H1 (cell line): ENCODE results near the gene ALDH3B1.
"Not testable (repeated sequence)": the region's sequence is repeated elsewhere in the genome, so short reads cannot be mapped to it uniquely, and the experiment has no call there.

Experiments
- BRCA1 ChIP-seq: IDR thresholded peaks from 2 replicates; pipeline ENCODE4 v1.6.1; 2012; ENCODE audit warnings: low read depth, low read length, improper control_type of control experiment
- CTCF ChIP-seq, 3 experiments: IDR thresholded peaks; 1 replicate in 2 of 3; 2 replicates in 1 of 3; pipeline versions ENCODE4 v1.5.1 to v1.6.1; 2011; ENCODE audit warnings: low read length in 3 of 3, mild to moderate bottlenecking in 3 of 3, inconsistent platforms in 2 of 3, low read depth in 1 of 3, moderate library complexity in 1 of 3; ENCODE audit not compliant: insufficient read depth in 1 of 3; ENCODE audit errors: control extremely low read depth in 1 of 3
- EZH2 ChIP-seq: fragments of 200-600 bp; sonication (generic); IDR thresholded peaks from 2 replicates; pipeline ENCODE4 v1.7.1; 2012; ENCODE audit warnings: low read depth, mild to moderate bottlenecking, moderate library complexity, low read length, inconsistent platforms; ENCODE audit not compliant: severe bottlenecking
- KDM4A ChIP-seq: IDR thresholded peaks from one replicate; pipeline ENCODE4 v1.7.1; 2012; ENCODE audit warnings: low read depth, mild to moderate bottlenecking, moderate library complexity, low read length, inconsistent platforms; ENCODE audit not compliant: severe bottlenecking
- KDM5A ChIP-seq: fragments of 200-600 bp; IDR thresholded peaks from 2 replicates; pipeline ENCODE4 v1.7.1; 2012; ENCODE audit warnings: mild to moderate bottlenecking, low read length, inconsistent platforms, mixed read lengths
- MAX ChIP-seq: IDR thresholded peaks from 2 replicates; pipeline ENCODE4 v1.6.1; 2012; ENCODE audit warnings: inconsistent platforms
- NANOG ChIP-seq: IDR thresholded peaks from 2 replicates; pipeline ENCODE4 v1.6.1; 2011; ENCODE audit warnings: low read length, low read depth, mild to moderate bottlenecking, inconsistent platforms; ENCODE audit not compliant: insufficient read depth, poor library complexity, severe bottlenecking
- POLR2A ChIP-seq, 2 experiments: IDR thresholded peaks; 1 replicate in 1 of 2; 2 replicates in 1 of 2; pipeline ENCODE4 v1.6.1; 2011; ENCODE audit warnings: low read depth in 2 of 2, low read length in 2 of 2, mild to moderate bottlenecking in 2 of 2; ENCODE audit errors: control extremely low read depth in 1 of 2
- RAD21 ChIP-seq, 2 experiments: IDR thresholded peaks in 1 of 2; conservative IDR thresholded peaks in 1 of 2; 2 replicates each; pipeline ENCODE4 v1.6.1; 2011; ENCODE audit warnings: low read depth in 2 of 2, low read length in 2 of 2, improper control_type of control experiment in 1 of 2, inconsistent platforms in 1 of 2, mild to moderate bottlenecking in 1 of 2, moderate library complexity in 1 of 2
- SP1 ChIP-seq: IDR thresholded peaks from 2 replicates; pipeline ENCODE4 v1.6.1; 2011; ENCODE audit warnings: low read depth, low read length
- SP2 ChIP-seq: IDR thresholded peaks from 2 replicates; pipeline ENCODE4 v1.6.1; 2012; ENCODE audit warnings: mild to moderate bottlenecking, low read length, inconsistent platforms
- TBP ChIP-seq: IDR thresholded peaks from 2 replicates; pipeline ENCODE4 v1.6.1; 2011; ENCODE audit warnings: low read depth, low read length, improper control_type of control experiment

GRCh38 chr11:67964746-67965145 is 45.4 kb upstream of the ALDH3B1 start:
- not testable (repeated sequence) for TF ChIP-seq RAD21 (IDR thresholded peaks at IDR 0.05 in 1 of 2, conservative IDR thresholded peaks at IDR 0.05 in 1 of 2; ENCODE audit: low read depth in 2 of 2, low read length in 2 of 2); KDM4A; SP1; CTCF (IDR thresholded peaks at IDR 0.05; ENCODE audit: control extremely low read depth in 1 of 3, insufficient read depth in 1 of 3, low read depth in 1 of 3, low read length in 3 of 3); BRCA1; TBP; MAX; POLR2A (IDR thresholded peaks at IDR 0.05; ENCODE audit: control extremely low read depth in 1 of 2, low read depth in 2 of 2, low read length in 2 of 2); EZH2; KDM5A; SP2; NANOG
